ENCODE measurements around the gene LCP2.

- TF ChIP-seq CTCF (IDR thresholded peaks at IDR 0.05; ENCODE audit: borderline replicate concordance, extremely low read depth, low read length, poor library complexity, severe bottlenecking): no peak
- no peak for TF ChIP-seq EZH2 (IDR thresholded peaks at IDR 0.05; ENCODE audit: borderline replicate concordance, low read depth, low read length, severe bottlenecking)
These were observed 73.7 kb downstream of the LCP2 start for GRCh38 chr5:170223906-170224305.

All from DND-41 (cell line).